Measurements from ENCODE around the gene DCAF15.
"Not testable (repeated sequence)": the region's sequence is repeated elsewhere in the genome, so short reads cannot be mapped to it uniquely, and the experiment has no call there.

Gene DCAF15

DNA sequence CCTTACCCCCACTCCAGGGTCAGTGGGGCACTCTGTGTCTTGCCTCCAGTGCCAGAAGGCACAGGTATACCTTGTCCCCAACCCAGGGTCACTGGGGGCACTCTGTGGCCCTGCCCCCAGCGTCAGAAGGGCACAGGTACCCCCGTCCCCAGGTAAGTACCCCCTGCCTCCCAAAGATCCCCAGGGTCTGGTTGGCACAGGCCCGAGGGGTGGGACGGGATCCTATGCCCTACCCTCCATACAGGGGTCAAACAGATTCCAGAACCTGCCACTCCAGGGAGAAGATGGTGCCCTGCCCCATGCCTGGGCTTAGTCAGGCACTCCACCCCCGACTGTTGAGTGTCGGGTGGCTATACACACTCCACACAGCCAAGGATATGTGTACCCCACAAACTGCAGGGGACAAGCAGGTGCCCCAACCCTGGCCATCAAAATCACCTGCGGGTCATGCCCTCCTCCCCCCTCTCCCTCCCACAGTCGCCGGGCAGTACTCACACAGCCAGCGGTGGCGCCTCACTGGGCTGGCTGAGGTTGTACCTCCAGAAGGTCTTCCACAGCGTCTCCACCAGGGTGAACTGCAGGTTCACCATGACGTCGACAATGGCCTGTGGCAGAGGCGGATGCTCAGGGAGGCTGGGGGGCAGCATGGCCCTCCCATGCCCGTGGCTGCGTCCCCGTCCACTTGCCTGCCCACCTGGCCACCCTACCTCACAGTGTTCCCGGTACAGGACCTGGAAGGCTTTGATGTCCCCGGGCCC lies 13.8 kb downstream of the DCAF15 start:
- peaks cover 20 to 51% of the 10 kb centered on the region in 2 donors for H3K36me3 ChIP-seq (ENCODE audit: control insufficient read depth in 1 of 2, insufficient read depth in 2 of 2, low read length in 2 of 2)
- H3K9ac ChIP-seq (ENCODE audit: low read depth in 1 of 2, low read length in 2 of 2): no peak overlapping the region
- no peaks in the 10 kb centered on the region for H3K27me3 ChIP-seq (ENCODE audit: control insufficient read depth in 1 of 2, insufficient read depth in 2 of 2, low read length in 2 of 2)
- no peaks in the 10 kb centered on the region for H3K9me3 ChIP-seq (ENCODE audit: control insufficient read depth in 1 of 2, low read length in 2 of 2)
- no peaks in the 10 kb centered on the region for H3K4me1 ChIP-seq (ENCODE audit: control insufficient read depth in 1 of 2, insufficient read depth in 2 of 2, low read length in 2 of 2)
- no peak overlapping the region for H3K27ac ChIP-seq (ENCODE audit: low read depth, low read length)
- H3K4me3 ChIP-seq (ENCODE audit: low read depth in 1 of 2, low read length in 2 of 2): no peak overlapping the region

DNA sequence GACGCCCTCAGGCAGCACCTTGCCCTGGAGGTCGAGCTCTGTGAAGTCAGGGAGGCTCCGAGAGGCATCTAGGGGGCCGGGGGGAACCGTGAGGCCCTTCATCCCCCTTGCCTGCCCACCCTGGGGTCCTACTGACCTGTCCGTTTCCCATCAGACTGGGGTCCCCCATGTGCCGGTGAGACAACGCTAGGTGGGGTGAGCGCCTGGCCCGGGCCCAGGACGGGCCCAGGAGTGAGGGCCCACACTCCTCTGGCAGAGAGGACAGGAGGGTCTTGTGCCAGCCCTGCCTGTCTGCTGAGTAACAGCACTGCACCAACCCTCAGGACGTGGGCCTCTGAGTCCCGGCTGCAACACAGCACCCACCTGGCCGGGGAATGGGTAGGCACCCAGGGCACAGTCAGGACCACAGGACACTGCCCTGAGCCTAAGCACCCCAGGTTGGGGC lies 14.4 kb downstream of the DCAF15 start:
- Histone ChIP-seq H3K27ac (ENCODE audit: low read depth, low read length) (no peak overlapping the region), H3K27me3 (ENCODE audit: control insufficient read depth in 1 of 2, insufficient read depth in 2 of 2, low read length in 2 of 2) (no peaks in the 10 kb centered on the region), H3K4me1 (ENCODE audit: control insufficient read depth in 1 of 2, insufficient read depth in 2 of 2, low read length in 2 of 2) (no peaks in the 10 kb centered on the region), H3K9me3 (ENCODE audit: control insufficient read depth in 1 of 2, low read length in 2 of 2) (no peaks in the 10 kb centered on the region), H3K36me3 (ENCODE audit: control insufficient read depth in 1 of 2, insufficient read depth in 2 of 2, low read length in 2 of 2) (peaks cover 20 to 51% of the 10 kb centered on the region in 2 donors), H3K4me3 (ENCODE audit: low read depth in 1 of 2, low read length in 2 of 2) (no peak overlapping the region), H3K9ac (ENCODE audit: low read depth in 1 of 2, low read length in 2 of 2) (no peak overlapping the region)

DNA sequence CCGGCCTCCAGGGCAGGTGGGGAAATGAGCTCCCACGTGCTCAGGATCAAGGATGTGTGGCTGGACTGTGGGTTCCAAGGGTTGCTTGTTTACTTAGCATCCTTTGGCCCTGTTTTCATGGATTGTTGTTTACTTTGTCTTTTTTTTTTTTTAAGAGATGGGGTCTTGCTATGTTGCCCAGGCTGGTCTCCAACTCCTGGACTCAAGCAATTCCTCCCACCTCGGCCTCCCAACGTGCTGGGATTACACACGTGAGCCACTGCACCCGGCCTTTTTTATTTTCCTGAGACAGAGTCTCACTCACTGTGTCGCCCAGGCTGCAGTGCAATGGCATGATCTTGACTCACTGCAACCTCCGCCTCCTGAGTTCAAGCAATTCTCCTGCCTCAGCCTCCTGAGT lies 14.9 kb downstream of the DCAF15 start:
- peaks cover 20 to 51% of the 10 kb centered on the region in 2 donors for H3K36me3 ChIP-seq (ENCODE audit: control insufficient read depth in 1 of 2, insufficient read depth in 2 of 2, low read length in 2 of 2)
- not testable (repeated sequence) for H3K4me1 ChIP-seq (ENCODE audit: control insufficient read depth in 1 of 2, insufficient read depth in 2 of 2, low read length in 2 of 2); H3K27me3 ChIP-seq (ENCODE audit: control insufficient read depth in 1 of 2, insufficient read depth in 2 of 2, low read length in 2 of 2); H3K9ac ChIP-seq (ENCODE audit: low read depth in 1 of 2, low read length in 2 of 2); H3K27ac ChIP-seq (ENCODE audit: low read depth, low read length); H3K4me3 ChIP-seq (ENCODE audit: low read depth in 1 of 2, low read length in 2 of 2); H3K9me3 ChIP-seq (ENCODE audit: control insufficient read depth in 1 of 2, low read length in 2 of 2)

DNA sequence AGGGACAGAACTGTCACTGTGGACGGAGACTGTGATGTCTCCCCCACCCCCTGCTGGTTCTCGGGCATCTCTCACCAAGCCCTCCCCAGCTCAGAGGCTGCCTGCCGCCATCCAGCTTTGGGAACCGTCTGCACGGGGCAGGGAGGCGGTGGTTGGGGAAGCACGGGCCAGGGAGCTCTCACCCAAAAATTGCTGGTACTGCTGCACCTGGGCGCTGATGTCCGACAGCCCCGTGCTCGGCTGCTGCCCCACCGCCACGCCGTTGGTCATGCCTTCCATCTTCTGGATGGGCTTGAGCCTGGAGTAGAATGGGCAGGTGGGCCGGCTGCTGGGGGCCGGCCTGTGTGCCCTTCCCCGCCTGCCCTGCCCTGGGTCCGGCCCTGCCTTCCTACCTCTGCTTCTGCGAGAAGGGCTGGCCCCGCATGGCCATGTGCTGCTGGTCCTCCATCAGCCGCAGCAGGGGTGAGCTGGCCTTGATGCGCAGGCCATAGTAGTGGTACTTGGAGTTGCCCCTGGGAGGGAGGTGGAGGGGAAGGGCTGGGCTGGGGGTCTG lies 16.1 kb downstream of the DCAF15 start:
- Histone ChIP-seq H3K9ac (ENCODE audit: low read depth in 1 of 2, low read length in 2 of 2) (no peak overlapping the region), H3K9me3 (ENCODE audit: control insufficient read depth in 1 of 2, low read length in 2 of 2) (no peaks in the 10 kb centered on the region), H3K27ac (ENCODE audit: low read depth, low read length) (no peak overlapping the region), H3K36me3 (ENCODE audit: control insufficient read depth in 1 of 2, insufficient read depth in 2 of 2, low read length in 2 of 2) (peaks cover 20 to 60% of the 10 kb centered on the region in 2 donors), H3K4me1 (ENCODE audit: control insufficient read depth in 1 of 2, insufficient read depth in 2 of 2, low read length in 2 of 2) (no peaks in the 10 kb centered on the region), H3K27me3 (ENCODE audit: control insufficient read depth in 1 of 2, insufficient read depth in 2 of 2, low read length in 2 of 2) (no peaks in the 10 kb centered on the region), H3K4me3 (ENCODE audit: low read depth in 1 of 2, low read length in 2 of 2) (no peak overlapping the region)

- no peaks in the 10 kb centered on the region for H3K27me3 ChIP-seq (ENCODE audit: control insufficient read depth in 1 of 2, insufficient read depth in 2 of 2, low read length in 2 of 2)
- no peak overlapping the region for H3K9ac ChIP-seq (ENCODE audit: low read depth in 1 of 2, low read length in 2 of 2)
- no peak overlapping the region for H3K4me3 ChIP-seq (ENCODE audit: low read depth in 1 of 2, low read length in 2 of 2)
- no peaks in the 10 kb centered on the region for H3K4me1 ChIP-seq (ENCODE audit: control insufficient read depth in 1 of 2, insufficient read depth in 2 of 2, low read length in 2 of 2)
- H3K9me3 ChIP-seq (ENCODE audit: control insufficient read depth in 1 of 2, low read length in 2 of 2): no peaks in the 10 kb centered on the region
- H3K27ac ChIP-seq (ENCODE audit: low read depth, low read length): no peak overlapping the region
- peaks cover 20 to 60% of the 10 kb centered on the region in 2 donors for H3K36me3 ChIP-seq (ENCODE audit: control insufficient read depth in 1 of 2, insufficient read depth in 2 of 2, low read length in 2 of 2)
Observed at GRCh38 chr19:13968999-13969398, 16.7 kb downstream of the DCAF15 start.

DNA sequence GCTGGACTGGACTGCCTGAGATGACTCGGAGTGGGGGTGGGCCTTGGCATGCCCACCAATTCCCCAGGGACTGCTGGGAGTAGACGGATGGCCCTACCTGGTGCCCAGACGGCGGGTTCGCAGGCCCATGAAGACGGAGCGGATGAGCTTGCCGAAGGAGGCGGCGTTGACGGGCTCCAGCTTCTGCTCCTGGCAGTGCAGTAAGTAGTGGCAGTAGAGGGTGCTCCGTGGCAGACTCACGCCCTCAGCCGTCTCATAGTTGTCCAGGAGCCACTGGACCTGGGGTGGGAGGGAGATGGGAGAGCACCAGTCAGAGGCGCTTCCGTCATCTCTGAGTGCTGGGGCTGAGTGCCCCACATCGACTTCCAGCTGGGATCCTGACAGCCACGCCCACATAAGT lies 17.6 kb downstream of the DCAF15 start:
- Histone ChIP-seq H3K27ac (ENCODE audit: low read depth, low read length) (no peak overlapping the region), H3K4me1 (ENCODE audit: control insufficient read depth in 1 of 2, insufficient read depth in 2 of 2, low read length in 2 of 2) (no peaks in the 10 kb centered on the region), H3K9ac (ENCODE audit: low read depth in 1 of 2, low read length in 2 of 2) (no peak overlapping the region), H3K4me3 (ENCODE audit: low read depth in 1 of 2, low read length in 2 of 2) (no peak overlapping the region), H3K36me3 (ENCODE audit: control insufficient read depth in 1 of 2, insufficient read depth in 2 of 2, low read length in 2 of 2) (peaks cover 20 to 57% of the 10 kb centered on the region in 2 donors), H3K9me3 (ENCODE audit: control insufficient read depth in 1 of 2, low read length in 2 of 2) (no peaks in the 10 kb centered on the region), H3K27me3 (ENCODE audit: control insufficient read depth in 1 of 2, insufficient read depth in 2 of 2, low read length in 2 of 2) (no peaks in the 10 kb centered on the region)

DNA sequence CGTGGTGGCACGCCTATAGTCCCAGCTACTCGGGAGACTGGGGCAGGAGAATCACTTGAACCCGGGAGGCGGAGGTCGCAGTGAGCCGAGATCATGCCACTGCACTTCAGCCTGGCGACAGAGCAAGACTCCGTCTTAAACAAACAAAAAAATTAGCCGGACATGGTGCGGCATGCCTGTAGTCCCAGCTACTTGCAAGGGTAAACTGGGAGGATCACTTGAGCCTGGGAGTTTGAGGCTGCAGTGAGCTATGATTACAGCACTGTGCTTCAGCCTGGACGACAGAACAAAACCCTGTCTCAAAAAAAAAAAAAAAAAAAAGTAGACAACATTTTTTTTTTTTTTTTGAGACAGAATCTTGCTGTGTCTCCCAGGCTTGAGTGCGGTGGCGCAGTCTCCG lies 19.6 kb downstream of the DCAF15 start:
- not testable (repeated sequence) for H3K9me3 ChIP-seq (ENCODE audit: control insufficient read depth in 1 of 2, low read length in 2 of 2); H3K4me1 ChIP-seq (ENCODE audit: control insufficient read depth in 1 of 2, insufficient read depth in 2 of 2, low read length in 2 of 2); H3K9ac ChIP-seq (ENCODE audit: low read depth in 1 of 2, low read length in 2 of 2); H3K27ac ChIP-seq (ENCODE audit: low read depth, low read length); H3K4me3 ChIP-seq (ENCODE audit: low read depth in 1 of 2, low read length in 2 of 2); H3K27me3 ChIP-seq (ENCODE audit: control insufficient read depth in 1 of 2, insufficient read depth in 2 of 2, low read length in 2 of 2)
- peaks cover 13 to 49% of the 10 kb centered on the region in 2 donors for H3K36me3 ChIP-seq (ENCODE audit: control insufficient read depth in 1 of 2, insufficient read depth in 2 of 2, low read length in 2 of 2)

- peaks cover 13 to 45% of the 10 kb centered on the region in 2 donors for H3K36me3 ChIP-seq (ENCODE audit: control insufficient read depth in 1 of 2, insufficient read depth in 2 of 2, low read length in 2 of 2)
- no peak overlapping the region for H3K27ac ChIP-seq (ENCODE audit: low read depth, low read length)
- H3K9ac ChIP-seq (ENCODE audit: low read depth in 1 of 2, low read length in 2 of 2): no peak overlapping the region
- H3K27me3 ChIP-seq (ENCODE audit: control insufficient read depth in 1 of 2, insufficient read depth in 2 of 2, low read length in 2 of 2): no peaks in the 10 kb centered on the region
- H3K4me3 ChIP-seq (ENCODE audit: low read depth in 1 of 2, low read length in 2 of 2): no peak overlapping the region
- H3K9me3 ChIP-seq (ENCODE audit: control insufficient read depth in 1 of 2, low read length in 2 of 2): no peaks in the 10 kb centered on the region
- no peaks in the 10 kb centered on the region for H3K4me1 ChIP-seq (ENCODE audit: control insufficient read depth in 1 of 2, insufficient read depth in 2 of 2, low read length in 2 of 2)
Observed at GRCh38 chr19:13972368-13973155, 20.3 kb downstream of the DCAF15 start.

DNA sequence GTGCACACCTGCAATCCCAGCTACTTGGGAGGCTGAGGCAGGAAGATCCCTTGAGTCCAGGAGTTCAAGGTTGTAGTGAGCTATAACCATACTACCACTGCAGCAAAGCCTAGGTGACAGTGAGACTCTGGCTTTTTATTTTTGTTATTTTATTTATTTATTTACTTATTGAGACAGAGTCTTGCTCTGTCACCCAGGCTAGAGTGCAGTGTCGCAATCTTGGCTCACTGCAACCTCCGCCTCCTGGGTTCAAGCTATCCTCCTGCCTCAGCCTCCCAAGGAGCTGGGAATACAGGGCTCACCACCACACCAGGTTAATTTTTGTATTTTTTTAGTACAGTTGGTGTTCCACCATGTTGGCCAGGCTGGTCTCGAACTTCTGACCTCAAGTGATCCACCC lies 21.2 kb downstream of the DCAF15 start:
- not testable (repeated sequence) for H3K27me3 ChIP-seq (ENCODE audit: control insufficient read depth in 1 of 2, insufficient read depth in 2 of 2, low read length in 2 of 2); H3K4me1 ChIP-seq (ENCODE audit: control insufficient read depth in 1 of 2, insufficient read depth in 2 of 2, low read length in 2 of 2); H3K27ac ChIP-seq (ENCODE audit: low read depth, low read length); H3K9ac ChIP-seq (ENCODE audit: low read depth in 1 of 2, low read length in 2 of 2); H3K9me3 ChIP-seq (ENCODE audit: control insufficient read depth in 1 of 2, low read length in 2 of 2); H3K4me3 ChIP-seq (ENCODE audit: low read depth in 1 of 2, low read length in 2 of 2)
- peaks cover 13 to 39% of the 10 kb centered on the region in 2 donors for H3K36me3 ChIP-seq (ENCODE audit: control insufficient read depth in 1 of 2, insufficient read depth in 2 of 2, low read length in 2 of 2)

DNA sequence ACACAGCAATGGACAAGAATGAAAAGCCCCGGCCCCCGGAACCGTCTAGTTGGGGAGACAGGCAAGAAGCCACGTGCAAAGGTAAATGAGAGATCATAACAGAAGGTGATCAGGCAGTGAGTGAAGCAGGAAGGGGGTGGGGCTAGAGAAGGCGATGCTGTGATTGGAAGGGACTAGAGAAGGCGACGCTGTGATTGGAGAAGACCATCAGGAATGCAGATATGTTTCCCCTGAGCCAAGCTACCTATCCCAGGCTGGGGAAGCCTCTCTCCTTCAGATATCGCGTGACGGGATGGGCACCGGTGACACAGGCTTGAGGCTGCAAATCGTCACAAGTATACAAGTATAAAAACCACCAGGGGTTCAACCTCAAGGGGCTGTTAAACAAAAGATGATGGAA lies 21.8 kb downstream of the DCAF15 start:
- H3K9me3 ChIP-seq (ENCODE audit: control insufficient read depth in 1 of 2, low read length in 2 of 2): no peaks in the 10 kb centered on the region
- H3K4me3 ChIP-seq (ENCODE audit: low read depth in 1 of 2, low read length in 2 of 2): peak overlapping the region; percentile 30 to 41
- H3K4me1 ChIP-seq (ENCODE audit: control insufficient read depth in 1 of 2, insufficient read depth in 2 of 2, low read length in 2 of 2): peaks cover under 1% of the 10 kb centered on the region in 2 donors
- H3K27ac ChIP-seq (ENCODE audit: low read depth, low read length): no peak overlapping the region
- peaks cover 10 to 33% of the 10 kb centered on the region in 2 donors for H3K36me3 ChIP-seq (ENCODE audit: control insufficient read depth in 1 of 2, insufficient read depth in 2 of 2, low read length in 2 of 2)
- no peaks in the 10 kb centered on the region for H3K27me3 ChIP-seq (ENCODE audit: control insufficient read depth in 1 of 2, insufficient read depth in 2 of 2, low read length in 2 of 2)
- peak overlapping the region; percentile 10 to 32 for H3K9ac ChIP-seq (ENCODE audit: low read depth in 1 of 2, low read length in 2 of 2)
